ENCODE results near the gene CCDC182.

The CCDC182 gene

DNA sequence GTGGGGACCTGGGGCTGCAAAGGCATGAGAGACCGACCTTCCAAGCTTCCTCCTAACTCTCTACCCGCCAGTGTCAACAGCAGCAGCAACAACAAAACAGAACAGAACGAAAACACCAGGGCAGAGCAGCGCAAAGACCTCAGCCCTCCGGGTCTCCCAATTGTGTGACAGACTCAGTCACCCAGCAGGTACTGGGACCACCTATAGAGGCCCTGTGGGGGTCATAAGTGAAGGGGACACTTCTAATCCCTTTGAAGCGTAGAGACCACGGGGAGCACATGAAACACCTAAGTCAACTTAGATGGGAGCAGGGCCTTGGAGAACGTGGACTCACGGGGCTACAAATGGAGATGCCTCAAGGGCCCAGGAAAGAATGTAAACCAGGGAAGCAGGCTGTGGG, 12.6 kb upstream of the CCDC182 start:
- no peak for DNase-seq (ENCODE audit: low read depth)

DNA sequence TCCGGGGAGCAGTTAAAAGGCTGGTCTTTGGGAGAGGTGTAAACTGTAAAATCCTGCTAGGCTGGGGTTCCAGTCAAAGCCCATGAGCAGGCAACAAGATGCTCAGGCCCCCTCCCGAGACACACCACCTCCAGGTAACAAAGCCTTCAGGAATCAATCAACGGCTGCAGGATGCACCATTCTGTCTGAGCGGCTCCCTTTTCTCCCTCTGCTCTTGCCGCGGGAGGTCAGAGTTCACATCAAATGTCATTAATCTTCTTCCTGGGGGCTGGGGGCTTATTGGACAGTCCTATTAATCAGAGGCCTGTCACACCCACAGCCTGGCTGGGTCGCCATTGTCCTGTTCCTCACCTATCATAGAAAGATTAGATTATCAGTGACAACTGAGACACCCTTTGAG, 11.9 kb upstream of the CCDC182 start:
- DNase-seq (ENCODE audit: low read depth) = no peak

DNA sequence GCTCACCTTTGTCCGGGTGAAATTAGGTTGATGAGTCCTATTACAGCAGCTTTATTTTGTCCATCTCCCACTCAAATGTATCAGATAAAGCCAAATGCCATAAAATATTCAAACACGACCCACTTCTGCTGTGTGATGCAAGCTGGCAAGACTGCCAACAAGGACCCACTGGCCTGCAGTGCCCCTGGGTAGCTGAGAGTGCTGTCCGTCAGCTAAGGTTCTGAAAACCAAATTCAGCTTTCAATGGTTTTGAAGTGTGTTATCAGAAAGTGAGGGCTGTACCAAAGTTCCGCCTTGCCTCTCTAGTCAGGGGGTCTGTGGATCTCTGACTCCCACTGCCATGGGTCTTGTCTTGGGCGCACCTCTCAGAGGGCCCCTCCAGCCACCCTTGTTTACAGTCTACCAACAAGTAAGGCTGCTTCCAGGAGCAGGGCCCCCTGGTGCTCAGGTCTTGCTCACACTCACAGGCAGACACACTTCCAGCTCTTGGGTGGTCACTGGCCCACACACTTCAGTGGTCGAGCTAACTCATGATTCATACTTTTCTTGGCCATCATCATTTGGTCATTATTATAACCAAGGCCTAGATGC, 10.5 kb upstream of the CCDC182 start:
- no peak for DNase-seq (ENCODE audit: low read depth)

DNA sequence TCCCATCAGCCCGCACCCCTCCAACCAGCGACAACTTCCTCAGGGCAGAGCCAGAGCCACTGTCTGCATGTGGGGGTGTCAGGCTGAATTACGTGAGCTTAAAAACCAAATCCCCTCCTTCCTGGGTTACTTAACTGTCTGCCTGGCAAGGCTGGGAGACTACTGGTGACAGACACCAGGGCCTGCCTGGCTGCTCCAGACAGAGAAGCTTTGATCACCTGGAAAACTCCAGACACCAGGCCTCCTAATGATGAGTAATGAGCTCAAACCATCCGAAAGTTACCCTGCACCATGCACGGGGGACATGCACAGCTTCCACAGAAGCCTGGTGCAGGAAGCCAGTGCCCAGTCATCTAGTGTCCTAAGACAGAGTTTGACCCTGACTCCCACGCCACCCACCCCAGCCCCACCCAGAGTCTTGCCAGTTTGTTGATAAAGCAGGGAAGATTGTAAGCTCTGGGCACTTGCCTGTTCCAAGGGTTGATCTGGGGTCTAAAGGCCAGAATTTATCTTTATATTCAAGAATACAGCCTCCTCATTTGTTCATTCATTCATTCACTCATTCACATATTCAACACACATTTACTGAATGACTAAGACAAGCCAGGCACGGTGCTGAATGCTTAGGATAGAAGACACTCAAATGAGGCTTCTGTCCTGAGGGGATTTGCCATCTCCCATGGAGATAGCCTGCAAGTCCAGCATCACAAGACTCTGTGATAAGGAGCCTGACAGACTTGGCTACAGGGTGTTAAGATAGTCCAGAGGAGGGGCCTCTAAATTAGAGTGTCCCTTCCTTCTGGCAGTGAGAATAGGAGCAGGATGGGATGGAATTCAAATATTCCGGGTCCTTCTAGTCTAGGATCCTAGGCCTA, 7.2 kb upstream of the CCDC182 start:
- no peak for DNase-seq (ENCODE audit: low read depth)

DNA sequence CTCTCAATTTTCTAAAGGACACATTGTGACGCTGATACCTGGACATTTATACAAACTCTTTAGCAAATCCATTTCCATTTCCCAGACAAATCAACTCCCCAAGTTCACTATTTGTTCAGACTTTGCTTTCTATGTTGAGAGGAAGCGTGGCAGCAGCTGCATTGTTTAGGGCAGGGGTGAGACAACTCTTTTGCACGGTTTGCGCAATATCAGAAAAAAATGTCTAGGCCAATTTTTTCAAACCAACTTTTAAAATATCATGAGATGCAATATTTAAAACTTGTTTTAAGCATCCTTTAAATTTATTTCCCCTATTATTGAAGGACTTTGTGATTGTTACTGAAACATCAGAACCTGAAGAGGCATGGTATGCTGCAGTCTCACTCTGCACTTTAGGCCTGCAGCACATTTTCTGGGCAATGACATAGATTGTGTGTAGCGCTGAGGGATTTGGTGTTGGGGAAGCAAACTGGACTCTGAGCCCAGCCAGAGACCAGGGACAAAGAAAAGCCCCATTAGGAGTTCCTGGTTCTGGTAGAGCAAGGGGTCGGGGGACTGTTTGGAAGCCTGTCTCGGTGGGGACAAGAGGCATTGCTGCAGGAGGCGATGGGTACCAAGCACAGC, 6.4 kb upstream of the CCDC182 start:
- DNase-seq (ENCODE audit: low read depth) = no peak

DNA sequence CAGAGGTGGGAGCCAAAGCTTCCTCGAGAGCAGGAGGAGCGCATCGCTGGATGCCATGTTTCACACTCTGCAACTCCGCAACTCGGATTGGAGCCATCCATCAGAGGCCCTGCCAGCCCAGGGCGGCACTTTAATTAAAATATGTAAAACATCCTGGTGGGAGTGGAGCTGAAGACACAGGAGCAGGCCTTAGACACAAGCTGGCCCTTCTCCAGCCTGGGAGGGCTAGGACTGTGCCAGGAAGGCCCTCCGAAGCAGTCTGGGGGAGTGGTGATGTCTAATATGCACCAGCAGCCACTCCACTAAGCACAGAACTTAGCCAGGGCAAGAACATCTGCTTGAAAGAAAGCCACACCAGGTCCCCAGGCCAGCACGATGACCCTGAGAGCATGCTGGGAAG, 5.8 kb upstream of the CCDC182 start:
- no peak for DNase-seq (ENCODE audit: low read depth)

DNA sequence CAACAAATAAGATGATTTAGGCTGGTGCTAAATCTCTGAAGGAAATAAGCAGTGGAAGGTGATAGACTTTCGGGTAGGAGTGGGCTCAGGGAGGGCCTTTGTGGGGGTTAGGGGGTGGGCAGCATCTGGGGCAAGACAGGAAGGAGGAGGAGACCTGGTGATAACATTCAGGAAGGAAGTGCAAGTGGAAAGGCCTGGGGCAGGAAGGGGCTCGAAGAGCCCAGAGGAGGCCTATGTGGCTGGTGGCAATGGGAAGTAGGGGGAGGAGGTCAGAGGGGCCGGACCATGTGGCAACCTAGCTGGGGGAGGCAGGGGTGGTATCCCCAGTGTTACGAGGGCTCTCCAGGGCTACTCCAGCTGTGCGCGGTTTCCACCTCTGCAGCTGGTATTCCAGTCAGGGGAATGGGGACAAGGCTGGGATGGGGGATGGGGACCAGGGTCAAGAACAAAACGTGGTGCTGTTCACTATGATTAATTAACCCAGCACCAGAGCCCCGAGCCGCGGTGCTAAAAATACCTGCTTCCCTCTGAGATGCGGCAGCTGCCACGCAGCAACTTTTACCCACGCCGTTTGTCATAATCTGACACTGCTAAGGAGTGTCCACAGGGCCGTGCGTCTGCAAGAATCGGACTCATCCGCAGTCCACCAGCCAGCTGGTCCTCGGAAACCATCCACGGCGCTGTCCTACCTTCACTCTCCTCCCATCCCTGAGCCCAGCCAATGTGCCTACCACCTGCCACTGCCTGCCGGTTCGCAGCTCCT, 5.2 kb upstream of the CCDC182 start:
- DNase-seq (ENCODE audit: low read depth) = no peak

DNA sequence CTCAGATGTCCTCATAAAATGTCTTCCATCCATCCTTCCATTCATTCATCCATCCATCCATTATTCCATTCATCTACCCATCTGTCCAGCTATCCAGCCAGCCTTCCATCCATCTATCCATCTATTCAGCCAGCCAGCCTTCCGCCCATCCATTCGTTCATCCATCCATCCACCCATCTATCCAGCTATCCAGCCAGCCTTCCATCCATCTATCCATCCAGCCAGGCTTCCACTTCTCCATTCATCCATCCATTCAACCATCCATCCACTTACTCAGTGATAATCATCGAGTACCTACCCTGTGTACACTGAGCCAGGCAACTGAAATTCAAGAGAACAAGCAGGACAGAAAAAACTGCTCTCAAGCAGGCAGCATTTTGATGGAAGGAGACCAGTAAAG, 4.6 kb upstream of the CCDC182 start:
- no peak for DNase-seq (ENCODE audit: low read depth)

DNA sequence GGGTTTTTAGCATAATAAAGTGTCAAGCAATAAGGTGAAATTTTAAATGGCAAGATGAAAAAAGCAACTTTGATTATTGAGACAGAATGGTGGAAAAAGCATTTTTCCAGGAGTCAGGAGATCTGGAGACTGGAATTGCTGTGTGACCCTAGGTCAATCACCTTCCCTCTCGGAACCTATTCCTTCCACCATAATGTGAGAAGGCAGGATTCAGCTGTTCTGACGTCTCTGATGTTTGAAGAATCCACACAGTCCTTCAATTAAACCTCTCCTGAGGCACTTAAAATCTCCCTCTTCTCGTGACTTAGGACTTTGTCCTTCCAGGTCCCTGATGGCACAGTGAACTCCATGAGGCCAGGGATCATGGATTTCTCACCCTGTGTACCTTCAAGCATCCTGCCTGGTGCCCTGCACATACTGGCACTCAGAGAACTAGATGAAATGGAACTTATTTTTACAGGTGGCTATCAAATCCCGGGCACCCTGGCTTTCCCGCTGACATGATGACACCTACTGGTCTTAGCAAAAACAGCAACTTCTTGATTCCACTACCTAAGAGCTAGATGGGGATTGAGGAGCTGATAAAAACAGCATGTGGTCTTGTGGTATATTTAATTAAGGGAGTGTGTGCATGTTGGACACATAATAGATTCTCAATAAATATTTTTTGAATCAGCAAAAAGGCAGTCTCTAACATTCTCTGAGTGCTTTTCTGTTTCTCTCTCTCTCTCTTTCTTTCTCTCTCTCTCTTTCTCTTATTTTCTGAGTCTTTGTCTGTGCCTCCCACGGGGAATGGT, 2.3 kb upstream of the CCDC182 start:
- DNase-seq (ENCODE audit: low read depth) = peak; percentile 6

DNA sequence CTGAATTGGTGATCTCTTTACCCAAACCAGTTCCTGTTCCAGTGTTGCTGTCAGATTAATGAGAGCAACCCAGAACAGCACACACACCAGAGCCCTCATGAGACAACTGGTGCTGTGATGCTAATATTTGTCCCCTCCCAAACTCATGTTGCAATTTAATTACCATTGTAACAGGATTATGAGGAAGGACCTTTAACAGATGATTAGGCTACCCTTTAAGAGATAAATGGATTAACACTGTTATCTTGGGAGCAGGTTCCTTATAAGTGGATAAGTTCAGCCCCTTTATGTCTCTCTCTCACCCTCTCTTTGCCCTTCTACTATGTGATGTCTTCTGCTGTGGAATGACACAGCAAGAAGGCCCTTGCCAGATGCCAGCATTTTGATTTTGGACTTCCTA, 1.1 kb upstream of the CCDC182 start:
- DNase-seq (ENCODE audit: low read depth) = no peak

DNA sequence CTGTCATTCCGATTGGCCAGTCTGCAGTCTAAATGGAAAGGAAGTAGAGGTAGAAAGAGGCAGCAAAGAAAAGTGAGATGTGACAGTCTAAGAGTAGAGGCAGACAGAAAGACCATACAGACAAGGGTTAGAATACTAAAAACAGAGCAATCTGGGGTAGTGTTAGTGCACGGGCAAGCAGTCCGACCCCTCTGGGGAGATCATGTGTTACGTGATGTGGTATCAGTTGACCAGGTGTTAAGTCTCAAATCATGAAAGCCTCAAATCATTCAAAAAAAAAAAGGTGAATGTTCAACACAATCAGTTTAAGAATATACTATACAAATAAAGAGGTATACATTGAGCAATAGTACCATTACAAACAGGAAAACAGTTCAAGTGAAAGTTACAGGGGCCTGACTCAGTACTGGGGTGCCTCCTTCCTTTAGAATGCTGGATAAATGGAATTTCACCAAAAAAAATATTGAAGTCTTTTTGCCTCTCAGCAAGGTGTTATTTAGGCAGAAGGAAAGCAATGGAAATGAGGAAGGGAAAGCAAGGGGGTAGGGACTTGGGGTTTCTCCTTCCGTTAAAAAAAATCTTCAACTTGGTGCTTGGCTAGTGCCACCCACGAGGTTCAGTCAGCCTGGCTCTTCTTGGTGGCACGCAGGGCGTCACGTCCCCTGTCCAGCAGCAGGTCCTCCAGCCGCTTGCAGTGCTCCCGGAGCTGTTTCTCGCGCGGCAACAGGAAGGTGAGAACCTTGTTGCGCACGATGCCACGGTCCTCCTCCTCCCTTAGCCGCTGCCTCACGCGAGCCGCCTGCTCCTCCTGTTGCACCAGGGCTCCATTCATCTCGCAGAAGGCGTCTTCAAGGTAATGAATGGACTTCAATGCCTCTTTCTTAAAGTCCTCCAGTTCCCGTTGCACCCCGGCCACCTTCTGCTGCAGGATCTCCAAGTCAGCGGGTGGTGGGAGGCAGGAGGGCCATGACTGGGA, 616 bp downstream of the CCDC182 start:
- no peak for DNase-seq (ENCODE audit: low read depth)

DNA sequence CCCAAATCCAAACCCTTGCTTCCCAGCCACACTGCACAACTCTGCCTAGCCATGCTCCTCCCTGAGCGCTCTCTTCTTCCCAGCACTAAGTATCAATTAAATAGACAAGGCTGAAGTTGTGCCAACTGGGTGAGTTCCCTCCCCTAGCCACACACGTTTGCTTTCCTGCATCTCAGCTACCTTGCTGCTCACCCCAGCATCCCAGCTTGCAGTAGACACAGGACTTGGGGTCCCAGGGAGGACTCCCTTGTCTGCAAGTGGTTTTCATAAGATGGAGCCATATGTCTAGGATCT, 4.9 kb downstream of the CCDC182 start:
- DNase-seq (ENCODE audit: low read depth) = no peak

DNA sequence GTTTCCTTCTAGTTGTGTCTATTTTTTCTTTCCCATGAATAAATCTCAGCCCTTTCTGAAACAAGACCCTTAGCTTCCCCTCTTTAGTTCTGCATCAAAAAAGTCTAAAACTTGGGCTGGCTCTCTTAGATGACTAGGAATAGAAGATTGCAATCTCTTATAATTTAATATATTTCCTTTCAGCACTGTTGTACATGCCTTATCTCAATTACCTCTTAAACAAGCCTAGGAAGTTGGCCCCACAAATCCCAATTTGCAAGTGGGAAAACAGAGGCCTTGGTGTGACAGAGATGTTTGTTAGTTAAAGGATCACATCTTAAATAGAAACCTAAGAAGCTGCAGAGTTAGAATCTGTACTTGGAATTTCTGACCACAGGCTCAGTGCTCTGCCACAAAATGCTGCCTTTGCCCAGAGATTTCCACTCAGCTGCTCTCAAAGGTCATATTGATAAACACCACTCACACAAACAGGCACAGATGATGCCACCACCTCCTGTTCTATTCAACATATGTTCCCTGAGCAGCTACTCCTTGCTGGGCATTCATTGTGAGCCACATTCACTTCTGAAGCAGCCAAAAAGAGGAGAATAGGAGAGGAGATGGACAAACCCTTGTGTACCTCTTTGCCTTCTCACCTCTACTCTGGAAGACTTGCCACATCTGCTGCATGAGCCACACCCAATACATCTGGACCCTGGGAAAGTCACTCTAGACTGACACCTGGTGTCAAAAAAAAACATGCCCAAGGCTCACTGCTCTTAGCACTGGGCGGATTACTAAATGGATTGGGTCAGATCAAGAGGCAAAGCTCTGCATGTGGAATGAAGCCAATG, 5.5 kb downstream of the CCDC182 start:
- no peak for DNase-seq (ENCODE audit: low read depth)

DNA sequence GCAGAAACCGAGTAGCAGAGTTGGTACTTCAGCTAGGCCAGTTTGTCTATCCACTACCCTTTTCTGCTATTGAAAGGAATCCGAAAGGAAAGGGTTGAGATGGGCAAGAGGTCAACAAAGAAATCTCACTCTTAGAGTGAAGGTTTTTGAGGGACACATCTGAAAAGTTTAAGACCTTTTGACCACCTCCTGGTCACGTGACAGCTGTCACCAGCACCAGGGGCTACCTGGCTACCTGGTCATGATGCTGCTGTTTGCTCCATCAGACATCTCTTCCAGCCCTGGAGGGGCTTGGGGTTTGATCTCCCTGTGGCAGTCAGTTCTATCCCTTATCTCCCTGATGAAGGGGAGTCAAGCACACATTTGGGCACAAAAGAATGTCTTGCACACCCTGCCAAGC, 7.6 kb downstream of the CCDC182 start:
- DNase-seq (ENCODE audit: low read depth) = no peak

DNA sequence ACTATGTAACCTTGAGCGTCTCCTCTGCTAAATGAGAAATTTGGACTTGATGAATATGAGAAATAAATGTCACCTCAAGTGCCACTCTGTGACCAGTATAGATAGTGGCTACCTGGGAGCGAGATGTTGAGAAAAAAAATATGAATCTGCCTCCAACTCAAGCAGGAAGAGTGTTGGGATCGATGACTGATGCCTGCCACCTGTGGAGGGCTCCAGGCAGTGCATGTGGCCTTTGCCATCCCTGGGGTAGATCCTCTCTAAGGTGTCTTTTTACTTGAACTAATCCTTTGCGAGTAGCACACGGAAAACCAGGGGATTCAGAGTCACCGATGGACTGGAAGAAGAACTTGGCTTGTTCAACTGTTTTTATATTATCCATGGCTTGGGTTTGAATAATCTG, 9.4 kb downstream of the CCDC182 start:
- no peak for DNase-seq (ENCODE audit: low read depth)

DNA sequence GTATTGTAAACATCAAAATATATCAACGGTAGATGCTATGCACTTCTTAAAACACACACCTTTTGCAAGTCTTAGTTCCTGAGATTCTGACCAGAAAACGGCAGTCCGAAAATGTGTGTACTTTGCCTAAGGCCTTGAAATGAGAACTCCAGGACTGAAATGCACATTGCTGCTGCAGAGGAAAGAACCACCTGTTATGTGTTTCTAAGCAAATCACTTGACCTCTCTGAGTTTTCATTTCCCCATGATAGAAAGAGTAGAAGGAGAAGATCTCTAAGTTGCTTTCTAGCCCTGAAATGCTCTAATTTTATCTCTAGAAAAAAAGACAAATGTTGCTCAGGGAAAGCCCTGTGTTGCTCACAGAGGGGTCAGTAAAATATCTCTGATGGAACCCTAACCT, 9.9 kb downstream of the CCDC182 start:
- no peak for DNase-seq (ENCODE audit: low read depth)

DNA sequence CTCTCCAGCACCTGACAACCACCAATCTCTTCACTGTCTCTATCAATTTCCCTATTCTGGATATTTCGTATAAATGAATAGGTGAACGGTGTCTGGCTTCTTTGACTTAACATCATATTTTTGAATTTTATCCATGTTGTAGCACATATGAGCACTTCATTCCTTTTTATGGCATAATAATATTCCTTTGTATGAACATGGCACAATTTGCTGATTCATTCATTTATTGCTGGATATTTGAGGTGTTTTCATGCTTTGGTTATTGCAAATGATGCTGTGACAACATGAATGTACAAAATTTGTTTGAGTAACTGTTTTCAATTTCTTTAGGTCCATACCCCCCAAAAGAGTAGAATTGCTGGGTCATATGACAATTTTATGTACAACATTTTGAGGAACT, 12.0 kb downstream of the CCDC182 start:
- DNase-seq (ENCODE audit: low read depth) = no peak

DNA sequence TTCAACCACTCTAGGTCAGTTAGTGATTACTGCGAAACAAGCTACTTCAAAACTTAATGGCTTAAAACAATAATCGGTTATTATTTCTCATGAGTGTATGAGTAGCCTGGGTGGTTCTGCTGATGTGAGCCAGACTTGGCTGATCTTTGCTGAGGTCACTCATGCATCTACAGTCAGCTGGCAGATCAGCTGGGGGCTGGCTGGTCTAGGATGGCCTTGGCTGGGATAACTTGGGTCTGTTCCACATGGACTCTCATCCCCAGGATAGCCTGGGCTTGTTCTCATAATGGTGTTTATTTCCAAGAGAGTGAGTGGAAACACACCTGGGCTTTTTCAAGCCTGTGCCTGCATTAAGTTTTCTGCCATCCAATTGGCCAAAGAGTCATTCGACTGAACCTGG, 13.0 kb downstream of the CCDC182 start:
- no peak for DNase-seq (ENCODE audit: low read depth)

DNA sequence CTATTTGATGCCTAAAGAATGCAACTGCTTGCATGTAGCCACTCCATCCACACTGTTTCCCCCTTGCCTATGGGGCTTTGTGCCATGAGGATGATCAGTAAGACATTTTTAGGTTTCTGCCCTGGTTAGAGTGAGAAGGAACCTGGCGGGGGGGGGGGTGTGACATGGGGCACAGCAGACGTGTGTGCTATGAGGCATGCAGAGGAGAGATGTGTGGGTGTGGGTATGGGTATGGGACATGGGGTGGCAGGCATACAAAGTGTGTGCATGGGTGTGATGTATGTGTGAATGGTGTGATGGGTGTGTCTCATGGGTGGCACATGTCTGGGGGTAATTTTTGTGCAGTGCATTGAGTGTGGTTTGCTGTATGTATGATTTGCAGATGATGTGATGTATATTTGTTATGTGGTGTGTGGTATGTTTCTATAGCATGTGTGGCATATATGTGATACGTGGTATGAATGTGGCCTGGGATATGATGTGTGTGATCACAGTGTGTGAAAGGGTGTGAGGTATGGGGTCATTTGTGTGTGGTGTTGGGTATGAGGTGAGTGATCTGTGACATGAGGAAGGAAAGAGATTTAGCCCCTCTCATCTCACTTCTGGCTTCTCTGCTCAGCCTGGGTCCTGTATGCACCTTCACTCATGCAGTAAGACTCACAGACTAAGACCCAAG, 14.9 kb downstream of the CCDC182 start:
- DNase-seq (ENCODE audit: low read depth) = no peak

Data from activated T-cell treated with anti-CD3 and anti-CD28 coated beads for 1 hour (primary cell).